ENCODE measurements around the gene MSMP. TPM values are rescaled to one million over a fixed set of nuclear protein-coding genes. Genes with fewer than 3 reads are reported as not detected.

The MSMP gene
- total and polyA plus RNA-seq, 5 donors from 2014 or later: 0.69 TPM; not detected in 4

- Histone ChIP-seq H3K4me3 (ENCODE audit: low read depth, low read length) (no peak overlapping the region), H3K27ac (ENCODE audit: insufficient read depth, low read length, poor library complexity, severe bottlenecking) (no peak overlapping the region), H3K36me3 (ENCODE audit: control insufficient read depth, insufficient read depth, low read length) (peaks cover 84% of the 10 kb centered on the region), H3K9me3 (ENCODE audit: control insufficient read depth in 2 of 2, low read length in 2 of 2) (no peaks in the 10 kb centered on the region), H3K4me1 (ENCODE audit: control insufficient read depth, insufficient read depth, low read length, poor library complexity, severe bottlenecking) (peaks cover 2% of the 10 kb centered on the region), H3K27me3 (ENCODE audit: control insufficient read depth, insufficient read depth, low read length) (no peaks in the 10 kb centered on the region)
- H3K4me3 Mint-ChIP-seq: peak overlapping the region in 1 of 4 donors; percentile 18
- peak overlapping the region in 1 of 3 donors; percentile 31 for H3K27ac Mint-ChIP-seq
- peaks cover 5 to 24% (median 17%) of the 10 kb centered on the region in 4 donors for H3K4me1 Mint-ChIP-seq
- no peak for DNase-seq
- ATAC-seq (ENCODE audit: low read depth in 2 of 2): no peak
- H3K27me3 Mint-ChIP-seq: no peaks in the 10 kb centered on the region
- no peaks in the 10 kb centered on the region for H3K9me3 Mint-ChIP-seq
- peaks cover 47% of the 10 kb centered on the region for H3K36me3 Mint-ChIP-seq
These were observed 15.2 kb downstream of the MSMP start for GRCh38 chr9:35738924-35739323.

- Mint-ChIP-seq H3K9me3 (no peaks in the 10 kb centered on the region), H3K27me3 (no peaks in the 10 kb centered on the region), H3K27ac (no peak overlapping the region), H3K36me3 (peaks cover 40% of the 10 kb centered on the region), H3K4me3 (no peak overlapping the region), H3K4me1 (peaks cover 9 to 27% (median 18%) of the 10 kb centered on the region in 4 donors)
- no peak for ATAC-seq (ENCODE audit: low read depth in 2 of 2)
- H3K9me3 ChIP-seq (ENCODE audit: control insufficient read depth in 2 of 2, low read length in 2 of 2): no peaks in the 10 kb centered on the region
- H3K4me1 ChIP-seq (ENCODE audit: control insufficient read depth, insufficient read depth, low read length, poor library complexity, severe bottlenecking): peaks cover 10% of the 10 kb centered on the region
- H3K36me3 ChIP-seq (ENCODE audit: control insufficient read depth, insufficient read depth, low read length): peaks cover 76% of the 10 kb centered on the region
- no peak for DNase-seq
- H3K4me3 ChIP-seq (ENCODE audit: low read depth, low read length): no peak overlapping the region
- H3K27ac ChIP-seq (ENCODE audit: insufficient read depth, low read length, poor library complexity, severe bottlenecking): no peak overlapping the region
- no peaks in the 10 kb centered on the region for H3K27me3 ChIP-seq (ENCODE audit: control insufficient read depth, insufficient read depth, low read length)
These were observed 15.9 kb downstream of the MSMP start for GRCh38 chr9:35738186-35738585.

- DNase-seq (no peak), ATAC-seq (ENCODE audit: low read depth in 2 of 2) (no peak)
- Mint-ChIP-seq H3K4me3 (peak overlapping the region in 1 of 4 donors; percentile 54), H3K36me3 (peaks cover 33% of the 10 kb centered on the region), H3K27me3 (no peaks in the 10 kb centered on the region), H3K9me3 (no peaks in the 10 kb centered on the region), H3K27ac (no peak overlapping the region), H3K4me1 (peaks cover 9 to 35% (median 19%) of the 10 kb centered on the region in 4 donors)
- H3K4me3 ChIP-seq (ENCODE audit: low read depth, low read length): no peak overlapping the region
- no peaks in the 10 kb centered on the region for H3K9me3 ChIP-seq (ENCODE audit: control insufficient read depth in 2 of 2, low read length in 2 of 2)
- H3K27me3 ChIP-seq (ENCODE audit: control insufficient read depth, insufficient read depth, low read length): no peaks in the 10 kb centered on the region
- no peak overlapping the region for H3K27ac ChIP-seq (ENCODE audit: insufficient read depth, low read length, poor library complexity, severe bottlenecking)
- H3K4me1 ChIP-seq (ENCODE audit: control insufficient read depth, insufficient read depth, low read length, poor library complexity, severe bottlenecking): peaks cover 16% of the 10 kb centered on the region
- peaks cover 66% of the 10 kb centered on the region for H3K36me3 ChIP-seq (ENCODE audit: control insufficient read depth, insufficient read depth, low read length)
These were observed 16.9 kb downstream of the MSMP start for GRCh38 chr9:35737143-35737542.

GRCh38 chr9:35736201-35736633 lies 17.9 kb downstream of the MSMP start:
- Histone ChIP-seq H3K36me3 (ENCODE audit: control insufficient read depth, insufficient read depth, low read length) (peaks cover 59% of the 10 kb centered on the region), H3K4me3 (ENCODE audit: low read depth, low read length) (no peak overlapping the region), H3K27me3 (ENCODE audit: control insufficient read depth, insufficient read depth, low read length) (no peaks in the 10 kb centered on the region), H3K27ac (ENCODE audit: insufficient read depth, low read length, poor library complexity, severe bottlenecking) (no peak overlapping the region), H3K9me3 (ENCODE audit: control insufficient read depth in 2 of 2, low read length in 2 of 2) (no peaks in the 10 kb centered on the region), H3K4me1 (ENCODE audit: control insufficient read depth, insufficient read depth, low read length, poor library complexity, severe bottlenecking) (peaks cover 22% of the 10 kb centered on the region)
- ATAC-seq (ENCODE audit: low read depth in 2 of 2) (peak in 1 of 2 donors; percentile 9), DNase-seq (peak; percentile 51 to 85 (median 73))
- H3K36me3 Mint-ChIP-seq: peaks cover 29% of the 10 kb centered on the region
- peak overlapping the region in 3 of 4 donors; percentile 43 to 74 (median 57) for H3K4me3 Mint-ChIP-seq
- peak overlapping the region in 1 of 3 donors; percentile 44 for H3K27ac Mint-ChIP-seq
- no peaks in the 10 kb centered on the region for H3K27me3 Mint-ChIP-seq
- no peaks in the 10 kb centered on the region for H3K9me3 Mint-ChIP-seq
- peaks cover 14 to 37% (median 22%) of the 10 kb centered on the region in 4 donors for H3K4me1 Mint-ChIP-seq

GRCh38 chr9:35734096-35734495 lies 20.0 kb downstream of the MSMP start:
- DNase-seq (no peak), ATAC-seq (ENCODE audit: low read depth in 2 of 2) (no peak)
- Mint-ChIP-seq H3K27me3 (no peaks in the 10 kb centered on the region), H3K9me3 (no peaks in the 10 kb centered on the region), H3K36me3 (peaks cover 28% of the 10 kb centered on the region), H3K27ac (no peak overlapping the region), H3K4me3 (peak overlapping the region in 3 of 4 donors; percentile 7 to 54 (median 31)), H3K4me1 (peaks cover 16 to 37% (median 28%) of the 10 kb centered on the region in 4 donors)
- Histone ChIP-seq H3K27ac (ENCODE audit: insufficient read depth, low read length, poor library complexity, severe bottlenecking) (no peak overlapping the region), H3K27me3 (ENCODE audit: control insufficient read depth, insufficient read depth, low read length) (no peaks in the 10 kb centered on the region), H3K36me3 (ENCODE audit: control insufficient read depth, insufficient read depth, low read length) (peaks cover 40% of the 10 kb centered on the region), H3K4me3 (ENCODE audit: low read depth, low read length) (no peak overlapping the region), H3K4me1 (ENCODE audit: control insufficient read depth, insufficient read depth, low read length, poor library complexity, severe bottlenecking) (peaks cover 44% of the 10 kb centered on the region), H3K9me3 (ENCODE audit: control insufficient read depth in 2 of 2, low read length in 2 of 2) (no peaks in the 10 kb centered on the region)

GRCh38 chr9:35732800-35733541 lies 21.1 kb downstream of the MSMP start:
- H3K27ac Mint-ChIP-seq: peak overlapping the region in 2 of 3 donors; percentile 94 to 98
- H3K4me1 ChIP-seq (ENCODE audit: control insufficient read depth, insufficient read depth, low read length, poor library complexity, severe bottlenecking): peaks cover 55% of the 10 kb centered on the region
- no peaks in the 10 kb centered on the region for H3K9me3 Mint-ChIP-seq
- H3K4me3 Mint-ChIP-seq: peak overlapping the region in 2 of 4 donors; percentile 94 to 98
- DNase-seq: peak in 1 of 3 donors; percentile 48
- peak overlapping the region; percentile 87 for H3K4me3 ChIP-seq (ENCODE audit: low read depth, low read length)
- peaks cover 21% of the 10 kb centered on the region for H3K36me3 Mint-ChIP-seq
- peak overlapping the region; percentile 94 for H3K27ac ChIP-seq (ENCODE audit: insufficient read depth, low read length, poor library complexity, severe bottlenecking)
- H3K36me3 ChIP-seq (ENCODE audit: control insufficient read depth, insufficient read depth, low read length): peaks cover 30% of the 10 kb centered on the region
- peaks cover 16 to 37% (median 28%) of the 10 kb centered on the region in 4 donors for H3K4me1 Mint-ChIP-seq
- ATAC-seq (ENCODE audit: low read depth in 2 of 2): no peak
- no peaks in the 10 kb centered on the region for H3K9me3 ChIP-seq (ENCODE audit: control insufficient read depth in 2 of 2, low read length in 2 of 2)
- no peaks in the 10 kb centered on the region for H3K27me3 Mint-ChIP-seq
- no peaks in the 10 kb centered on the region for H3K27me3 ChIP-seq (ENCODE audit: control insufficient read depth, insufficient read depth, low read length)

- Histone ChIP-seq H3K9me3 (ENCODE audit: control insufficient read depth in 2 of 2, low read length in 2 of 2) (no peaks in the 10 kb centered on the region), H3K36me3 (ENCODE audit: control insufficient read depth, insufficient read depth, low read length) (peaks cover 23% of the 10 kb centered on the region), H3K4me1 (ENCODE audit: control insufficient read depth, insufficient read depth, low read length, poor library complexity, severe bottlenecking) (peaks cover 62% of the 10 kb centered on the region), H3K27me3 (ENCODE audit: control insufficient read depth, insufficient read depth, low read length) (no peaks in the 10 kb centered on the region), H3K4me3 (ENCODE audit: low read depth, low read length) (peak within 1 kb of the TSS; percentile 90), H3K27ac (ENCODE audit: insufficient read depth, low read length, poor library complexity, severe bottlenecking) (peak within 1 kb of the TSS; percentile 94)
- Mint-ChIP-seq H3K27ac (peak within 1 kb of the TSS in 2 of 3 donors; percentile 96 to 98), H3K4me1 (peaks cover 16 to 37% (median 29%) of the 10 kb centered on the region in 4 donors), H3K27me3 (no peaks in the 10 kb centered on the region), H3K4me3 (peak within 1 kb of the TSS in 2 of 4 donors; percentile 94 to 98), H3K9me3 (no peaks in the 10 kb centered on the region), H3K36me3 (peaks cover 16% of the 10 kb centered on the region)
- ATAC-seq (ENCODE audit: low read depth in 2 of 2) (peak; percentile 90 to 94), DNase-seq (peak; percentile 94 to 99 (median 96))
These were observed 21.8 kb downstream of the MSMP start, which contains the start of the genes CREB3 and TLN1 for GRCh38 chr9:35732185-35732799. CREB3 (plus strand) TSS chr9:35732666; CDS start chr9:35732773, 107 bp downstream. TLN1 (minus strand) TSS chr9:35732195; CDS start chr9:35725694, 6,501 bp downstream.

Data from CD4-positive, CD25-positive, alpha-beta regulatory T cell (primary cell).